Mesothelial cell of epicardium (in vitro differentiated cells): ENCODE measurements around the gene SSR4. TPM values are rescaled to one million over a fixed set of nuclear protein-coding genes. Genes with fewer than 3 reads are reported as not detected.

ENCODE experiments used
- DNase-seq, 2 experiments: peaks; one replicate each; pipeline ENCODE4 v3.0.0; 2021; ENCODE audit warnings: low spot score in 2 of 2; ENCODE audit not compliant: unreplicated experiment in 2 of 2
- H3K27ac Mint-ChIP-seq: 2 replicates; pipeline ENCODE4 v1.8.0; 2021; ENCODE audit warnings: mixed read lengths
- H3K27me3 Mint-ChIP-seq: 2 replicates; pipeline ENCODE4 v1.8.0; 2021; ENCODE audit warnings: low read depth, mixed read lengths
- H3K36me3 Mint-ChIP-seq: 2 replicates; pipeline ENCODE4 v1.8.0; 2021; ENCODE audit warnings: mixed read lengths
- H3K4me1 Mint-ChIP-seq: 2 replicates; pipeline ENCODE4 v1.8.0; 2021; ENCODE audit warnings: mixed read lengths
- H3K4me3 Mint-ChIP-seq: 2 replicates; pipeline ENCODE4 v1.8.0; 2021; ENCODE audit warnings: mild to moderate bottlenecking, moderate library complexity, mixed read lengths
- H3K9me3 Mint-ChIP-seq: 2 replicates; pipeline ENCODE4 v1.8.0; 2021; ENCODE audit warnings: mixed read lengths
- total RNA-seq: library from RNA; stranded (reverse); gene quantifications from 3 replicates; pipeline ENCODE4 v1.2.1, GENCODE V29; 2021
- TF ChIP-seq, protein P1 (sequence below): fragments of 200-600 bp; sonication (generic); IDR thresholded peaks from one replicate; pipeline ENCODE4 v1.5.0; 2021; ENCODE audit warnings: antibody characterized with exemption; ENCODE audit not compliant: unreplicated experiment

The SSR4 gene
- total RNA-seq, 1 donor from 2014 or later: 213 TPM

DNA sequence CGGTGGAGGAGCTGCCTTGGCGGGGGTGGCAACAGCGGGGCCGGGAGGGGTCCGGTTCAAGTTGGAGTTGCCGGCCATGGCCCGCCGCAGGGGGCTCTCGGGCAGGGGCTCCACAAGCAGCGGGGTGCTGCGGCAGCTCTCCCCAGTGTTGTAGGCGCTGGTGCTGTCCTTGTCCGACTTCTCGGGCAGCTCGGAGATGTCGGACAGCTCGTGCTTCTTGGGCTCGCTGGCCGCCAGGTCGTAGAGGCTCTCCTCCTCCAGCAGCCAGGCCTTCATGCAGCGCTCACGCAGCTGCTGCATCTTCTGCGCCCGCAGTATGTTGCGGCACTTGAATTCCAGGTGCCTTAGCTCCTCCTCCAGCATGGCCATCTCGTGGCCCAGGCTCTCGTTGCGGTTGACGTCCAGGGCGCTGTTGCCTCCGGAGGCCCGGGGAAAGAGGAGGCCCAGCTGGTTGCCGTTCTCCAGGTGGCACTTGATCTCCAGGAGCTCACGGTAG, 9.7 kb downstream of the SSR4 start:
- peaks cover 4% of the 10 kb centered on the region for H3K4me1 Mint-ChIP-seq
- H3K27me3 Mint-ChIP-seq: no peaks in the 10 kb centered on the region
- no peaks in the 10 kb centered on the region for H3K9me3 Mint-ChIP-seq
- TF ChIP-seq, protein P1, sequence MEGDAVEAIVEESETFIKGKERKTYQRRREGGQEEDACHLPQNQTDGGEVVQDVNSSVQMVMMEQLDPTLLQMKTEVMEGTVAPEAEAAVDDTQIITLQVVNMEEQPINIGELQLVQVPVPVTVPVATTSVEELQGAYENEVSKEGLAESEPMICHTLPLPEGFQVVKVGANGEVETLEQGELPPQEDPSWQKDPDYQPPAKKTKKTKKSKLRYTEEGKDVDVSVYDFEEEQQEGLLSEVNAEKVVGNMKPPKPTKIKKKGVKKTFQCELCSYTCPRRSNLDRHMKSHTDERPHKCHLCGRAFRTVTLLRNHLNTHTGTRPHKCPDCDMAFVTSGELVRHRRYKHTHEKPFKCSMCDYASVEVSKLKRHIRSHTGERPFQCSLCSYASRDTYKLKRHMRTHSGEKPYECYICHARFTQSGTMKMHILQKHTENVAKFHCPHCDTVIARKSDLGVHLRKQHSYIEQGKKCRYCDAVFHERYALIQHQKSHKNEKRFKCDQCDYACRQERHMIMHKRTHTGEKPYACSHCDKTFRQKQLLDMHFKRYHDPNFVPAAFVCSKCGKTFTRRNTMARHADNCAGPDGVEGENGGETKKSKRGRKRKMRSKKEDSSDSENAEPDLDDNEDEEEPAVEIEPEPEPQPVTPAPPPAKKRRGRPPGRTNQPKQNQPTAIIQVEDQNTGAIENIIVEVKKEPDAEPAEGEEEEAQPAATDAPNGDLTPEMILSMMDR: no peak
- H3K4me3 Mint-ChIP-seq: no peak overlapping the region
- no peak for DNase-seq
- H3K36me3 Mint-ChIP-seq: no peaks in the 10 kb centered on the region
- H3K27ac Mint-ChIP-seq: no peak overlapping the region

DNA sequence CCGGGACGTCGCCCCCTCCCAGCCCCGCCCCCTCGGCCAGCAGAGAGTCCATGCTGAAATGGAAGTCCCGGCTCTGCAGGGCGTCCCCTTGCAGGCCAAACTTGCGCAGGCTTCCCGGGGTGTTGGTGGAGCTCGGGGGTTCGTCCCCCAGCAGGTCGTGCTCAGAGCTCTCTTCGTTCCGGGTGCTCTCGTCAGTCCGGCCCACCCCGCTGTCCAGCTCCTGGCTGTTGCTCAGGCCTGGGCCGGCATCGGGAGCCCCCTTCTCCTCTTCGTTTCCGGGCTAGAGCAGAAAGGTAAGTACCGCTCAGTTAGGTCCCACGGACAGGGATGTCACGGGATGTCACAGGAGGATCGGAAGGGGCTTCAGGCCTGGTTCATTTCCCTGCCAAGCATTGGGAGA, 10.2 kb downstream of the SSR4 start:
- TF ChIP-seq, protein P1: no peak
- Mint-ChIP-seq H3K4me1 (peaks cover 4% of the 10 kb centered on the region), H3K27me3 (no peaks in the 10 kb centered on the region), H3K36me3 (no peaks in the 10 kb centered on the region), H3K4me3 (no peak overlapping the region), H3K27ac (no peak overlapping the region), H3K9me3 (no peaks in the 10 kb centered on the region)
- no peak for DNase-seq

DNA sequence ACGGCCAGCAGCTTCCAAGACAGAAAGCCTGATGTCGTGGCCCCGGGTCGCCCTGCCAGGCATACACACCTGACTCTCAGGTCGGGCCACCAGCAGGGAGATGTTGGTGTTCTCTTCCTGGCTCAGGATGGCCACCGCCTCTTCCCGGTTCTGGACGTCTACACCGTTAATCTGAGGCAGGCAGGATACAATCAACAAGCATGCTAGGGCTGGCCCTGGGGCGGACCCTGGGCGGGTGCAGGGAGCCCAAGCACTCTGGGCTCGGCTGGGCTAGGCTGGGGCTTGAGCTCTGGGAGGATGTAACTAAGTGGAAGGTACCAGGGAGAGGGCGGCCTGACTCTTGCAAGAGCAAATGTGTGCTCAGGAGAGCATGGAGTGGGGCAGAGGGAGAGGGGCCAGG, 11.0 kb downstream of the SSR4 start:
- no peak for DNase-seq
- Mint-ChIP-seq H3K36me3 (no peaks in the 10 kb centered on the region), H3K9me3 (no peaks in the 10 kb centered on the region), H3K4me1 (peaks cover 4% of the 10 kb centered on the region), H3K4me3 (no peak overlapping the region), H3K27ac (no peak overlapping the region), H3K27me3 (no peaks in the 10 kb centered on the region)
- TF ChIP-seq, protein P1: no peak

DNA sequence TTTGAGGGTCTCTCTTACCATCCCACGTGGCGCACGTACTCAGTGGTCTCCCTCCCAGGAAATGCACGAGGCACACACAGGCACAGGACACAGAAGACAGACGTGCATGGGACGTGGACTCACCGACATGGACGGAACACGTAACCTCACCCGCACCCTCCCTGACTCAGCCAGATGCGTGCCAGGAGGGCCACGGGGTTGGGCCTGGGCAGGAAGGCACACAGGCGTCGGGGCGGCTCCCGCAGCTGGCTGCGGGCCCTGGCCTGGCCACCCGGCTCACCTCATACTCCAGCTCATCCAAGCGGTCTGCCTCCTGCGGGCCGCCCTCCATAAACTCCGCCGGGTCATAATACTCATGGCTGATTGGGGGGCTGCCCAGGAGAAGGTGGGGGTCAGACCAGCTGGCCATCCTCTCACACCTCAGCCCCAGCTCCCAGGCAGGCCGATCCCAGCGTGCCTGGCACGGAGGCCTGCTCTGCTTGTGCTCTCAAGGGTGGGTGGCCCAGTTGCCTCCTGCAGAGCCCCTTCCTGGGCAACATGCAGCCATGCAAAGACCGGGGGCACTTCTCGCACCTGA, 12.6 kb downstream of the SSR4 start:
- Mint-ChIP-seq H3K27me3 (no peaks in the 10 kb centered on the region), H3K36me3 (no peaks in the 10 kb centered on the region), H3K9me3 (no peaks in the 10 kb centered on the region), H3K27ac (no peak overlapping the region), H3K4me3 (no peak overlapping the region), H3K4me1 (peaks cover 4% of the 10 kb centered on the region)
- TF ChIP-seq, protein P1: no peak
- no peak for DNase-seq

DNA sequence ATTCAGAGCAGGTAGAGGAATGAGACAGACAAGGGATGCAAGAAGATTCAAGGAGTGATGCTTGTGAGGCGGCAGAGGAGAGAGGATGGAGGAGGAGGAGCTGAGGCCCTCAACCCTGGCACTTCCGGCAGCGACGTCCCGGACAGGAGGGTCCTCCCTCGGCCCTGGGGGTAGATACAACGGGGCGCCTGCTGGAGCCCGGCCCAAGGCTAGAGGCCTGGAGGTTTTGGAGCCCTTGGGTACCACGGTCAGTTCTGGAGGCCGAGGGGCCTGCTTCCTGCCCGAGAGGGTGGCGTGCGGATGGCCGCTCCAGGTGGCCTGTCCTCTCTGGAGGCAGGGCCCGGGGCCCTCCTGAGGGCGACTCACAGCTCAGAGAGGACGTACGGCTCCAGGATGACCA, 13.5 kb downstream of the SSR4 start:
- Mint-ChIP-seq H3K27ac (no peak overlapping the region), H3K4me3 (no peak overlapping the region), H3K27me3 (peaks cover 2% of the 10 kb centered on the region), H3K36me3 (no peaks in the 10 kb centered on the region), H3K9me3 (no peaks in the 10 kb centered on the region), H3K4me1 (no peaks in the 10 kb centered on the region)
- no peak for DNase-seq
- TF ChIP-seq, protein P1: no peak

DNA sequence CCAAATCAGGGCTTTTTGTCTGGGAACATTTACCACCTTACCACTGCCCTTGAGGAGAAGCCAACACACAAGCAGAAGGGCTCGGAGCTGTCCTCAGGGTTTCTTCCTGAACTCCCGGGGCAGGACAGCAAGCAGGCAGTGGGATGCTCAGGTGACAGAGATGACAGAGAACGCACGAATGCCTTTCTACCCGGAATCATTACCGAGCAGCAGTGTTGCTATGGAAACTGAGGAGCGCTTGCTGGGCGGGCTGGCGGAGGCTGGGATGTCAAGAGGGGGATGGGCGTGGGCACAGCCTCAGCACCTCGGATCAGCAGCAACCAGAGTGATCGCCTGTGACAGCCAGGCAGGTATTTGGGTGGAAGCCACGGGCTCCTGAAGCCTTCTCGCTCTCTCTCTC, 17.8 kb downstream of the SSR4 start:
- Mint-ChIP-seq H3K9me3 (peaks cover 11% of the 10 kb centered on the region), H3K36me3 (no peaks in the 10 kb centered on the region), H3K4me1 (no peaks in the 10 kb centered on the region), H3K27ac (no peak overlapping the region), H3K27me3 (peaks cover 2% of the 10 kb centered on the region), H3K4me3 (no peak overlapping the region)
- DNase-seq: no peak
- TF ChIP-seq, protein P1: no peak
